ENCODE results near the gene SORBS1.

GRCh38 chr10:95530029-95530428 is 31.1 kb downstream of the SORBS1 start:
- TF ChIP-seq RARB (CRISPR knock-in tag; IDR thresholded peaks at IDR 0.05) (no peak), ZC3H10 (CRISPR knock-in tag; IDR thresholded peaks at IDR 0.05) (no peak), ISL1 (CRISPR knock-in tag; IDR thresholded peaks at IDR 0.05) (no peak), ZFP30 (CRISPR knock-in tag; IDR thresholded peaks at IDR 0.05) (no peak), ESRRG (CRISPR knock-in tag; IDR thresholded peaks at IDR 0.05) (no peak)
- TF ChIP-seq, protein P1, sequence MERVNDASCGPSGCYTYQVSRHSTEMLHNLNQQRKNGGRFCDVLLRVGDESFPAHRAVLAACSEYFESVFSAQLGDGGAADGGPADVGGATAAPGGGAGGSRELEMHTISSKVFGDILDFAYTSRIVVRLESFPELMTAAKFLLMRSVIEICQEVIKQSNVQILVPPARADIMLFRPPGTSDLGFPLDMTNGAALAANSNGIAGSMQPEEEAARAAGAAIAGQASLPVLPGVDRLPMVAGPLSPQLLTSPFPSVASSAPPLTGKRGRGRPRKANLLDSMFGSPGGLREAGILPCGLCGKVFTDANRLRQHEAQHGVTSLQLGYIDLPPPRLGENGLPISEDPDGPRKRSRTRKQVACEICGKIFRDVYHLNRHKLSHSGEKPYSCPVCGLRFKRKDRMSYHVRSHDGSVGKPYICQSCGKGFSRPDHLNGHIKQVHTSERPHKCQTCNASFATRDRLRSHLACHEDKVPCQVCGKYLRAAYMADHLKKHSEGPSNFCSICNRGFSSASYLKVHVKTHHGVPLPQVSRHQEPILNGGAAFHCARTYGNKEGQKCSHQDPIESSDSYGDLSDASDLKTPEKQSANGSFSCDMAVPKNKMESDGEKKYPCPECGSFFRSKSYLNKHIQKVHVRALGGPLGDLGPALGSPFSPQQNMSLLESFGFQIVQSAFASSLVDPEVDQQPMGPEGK (CRISPR knock-in tag; IDR thresholded peaks at IDR 0.05; ENCODE audit: borderline replicate concordance) = no peak
- TF ChIP-seq, protein P2, sequence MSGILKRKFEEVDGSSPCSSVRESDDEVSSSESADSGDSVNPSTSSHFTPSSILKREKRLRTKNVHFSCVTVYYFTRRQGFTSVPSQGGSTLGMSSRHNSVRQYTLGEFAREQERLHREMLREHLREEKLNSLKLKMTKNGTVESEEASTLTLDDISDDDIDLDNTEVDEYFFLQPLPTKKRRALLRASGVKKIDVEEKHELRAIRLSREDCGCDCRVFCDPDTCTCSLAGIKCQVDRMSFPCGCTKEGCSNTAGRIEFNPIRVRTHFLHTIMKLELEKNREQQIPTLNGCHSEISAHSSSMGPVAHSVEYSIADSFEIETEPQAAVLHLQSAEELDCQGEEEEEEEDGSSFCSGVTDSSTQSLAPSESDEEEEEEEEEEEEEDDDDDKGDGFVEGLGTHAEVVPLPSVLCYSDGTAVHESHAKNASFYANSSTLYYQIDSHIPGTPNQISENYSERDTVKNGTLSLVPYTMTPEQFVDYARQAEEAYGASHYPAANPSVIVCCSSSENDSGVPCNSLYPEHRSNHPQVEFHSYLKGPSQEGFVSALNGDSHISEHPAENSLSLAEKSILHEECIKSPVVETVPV (CRISPR knock-in tag; IDR thresholded peaks at IDR 0.05) = no peak

Measured in SK-N-SH treated with all-trans-retinoic acid at 6 μM for 48 hours (cell line).